Urothelium cell line (cell line): ENCODE measurements around the gene ELOVL1.

Experiments used
- DNase-seq: peaks from one replicate; pipeline ENCODE4 v3.0.0; 2011; ENCODE audit warnings: low spot score, mixed read lengths
- FAIRE-seq: peaks from 2 replicates; lab custom pipeline; 2011; peaks lifted over from hg19 to GRCh38; lab: Jason Lieb, UNC

ELOVL1 gene

GRCh38 chr1:43358746-43359693 is 8.8 kb downstream of the ELOVL1 start, which contains the start of gene CDC20:
Gene CDC20, plus strand, starts transcription at chr1:43358981. Its CDS starts 235 bp downstream, at chr1:43359216.
- DNase-seq = peak; percentile 98
- FAIRE-seq = peak; percentile 93

- no peak for FAIRE-seq
- peak; percentile 58 for DNase-seq
These were observed 9.6 kb downstream of the ELOVL1 start for GRCh38 chr1:43358121-43358745.

- no peak for DNase-seq
- FAIRE-seq = no peak
These were observed 10.6 kb downstream of the ELOVL1 start for GRCh38 chr1:43357251-43357650.

GRCh38 chr1:43354936-43355335 is 12.9 kb downstream of the ELOVL1 start:
- no peak for DNase-seq
- no peak for FAIRE-seq

GRCh38 chr1:43354471-43354870 is 13.3 kb downstream of the ELOVL1 start:
- DNase-seq (no peak), FAIRE-seq (no peak)

GRCh38 chr1:43352881-43353280 is 14.9 kb downstream of the ELOVL1 start:
- no peak for FAIRE-seq
- no peak for DNase-seq

- no peak for DNase-seq
- no peak for FAIRE-seq
These were observed 15.5 kb downstream of the ELOVL1 start for GRCh38 chr1:43352351-43352705.

GRCh38 chr1:43351421-43352350 is 16.1 kb downstream of the ELOVL1 start:
- no peak for DNase-seq
- FAIRE-seq = no peak

- DNase-seq (no peak), FAIRE-seq (no peak)
These were observed 16.8 kb downstream of the ELOVL1 start for GRCh38 chr1:43350976-43351375.

- FAIRE-seq (no peak), DNase-seq (no peak)
These were observed 18.1 kb downstream of the ELOVL1 start for GRCh38 chr1:43349594-43350306.

- DNase-seq = peak; percentile 100
These were observed 18.8 kb downstream of the ELOVL1 start for GRCh38 chr1:43348809-43349593.

GRCh38 chr1:43348343-43348808 is 19.4 kb downstream of the ELOVL1 start:
- FAIRE-seq (peak; percentile 84), DNase-seq (peak; percentile 79)

More at GRCh38 chr1:43348809-43349593, 18.8 kb downstream of the ELOVL1 start:
- peak; percentile 96 for FAIRE-seq

- FAIRE-seq (no peak), DNase-seq (no peak)
These were observed 21.2 kb downstream of the ELOVL1 start for GRCh38 chr1:43346636-43347035.

GRCh38 chr1:43345120-43345519 is 22.7 kb downstream of the ELOVL1 start:
- DNase-seq = no peak
- no peak for FAIRE-seq

- FAIRE-seq (no peak), DNase-seq (no peak)
These were observed 23.5 kb downstream of the ELOVL1 start for GRCh38 chr1:43344267-43344850.

- FAIRE-seq (no peak), DNase-seq (no peak)
These were observed 27.3 kb downstream of the ELOVL1 start for GRCh38 chr1:43340559-43340958.

- FAIRE-seq = no peak
These were observed 28.1 kb downstream of the ELOVL1 start for GRCh38 chr1:43339584-43340232.

GRCh38 chr1:43338001-43338400 is 29.8 kb downstream of the ELOVL1 start:
- FAIRE-seq (no peak), DNase-seq (no peak)

More at GRCh38 chr1:43339584-43340232, 28.1 kb downstream of the ELOVL1 start:
- no peak for DNase-seq
